HG03066 (cell line): ENCODE measurements around the gene CTCF.

ENCODE experiments used
- ATAC-seq: cut with Tn5 transposase; IDR thresholded peaks from one replicate; pipeline ENCODE4 v1.9.1; 2021; ENCODE audit warnings: low read depth; ENCODE audit not compliant: unreplicated experiment

The CTCF gene

GRCh38 chr16:67661886-67662652 is 99.7 kb downstream of the CTCF start:
- no peak for ATAC-seq

GRCh38 chr16:67662653-67663010 is 100.3 kb downstream of the CTCF start:
- no peak for ATAC-seq

- no peak for ATAC-seq
Measured at GRCh38 chr16:67663151-67663876, 101.0 kb downstream of the CTCF start.

- ATAC-seq = no peak
Measured at GRCh38 chr16:67663877-67664222, 101.5 kb downstream of the CTCF start.

- no peak for ATAC-seq
Measured at GRCh38 chr16:67664258-67664657, 101.9 kb downstream of the CTCF start.

GRCh38 chr16:67664871-67665270 is 102.5 kb downstream of the CTCF start:
- ATAC-seq = no peak

GRCh38 chr16:67665598-67665997 is 103.3 kb downstream of the CTCF start:
- no peak for ATAC-seq

GRCh38 chr16:67666032-67666551 is 103.8 kb downstream of the CTCF start:
- ATAC-seq = no peak

- peak; percentile 59 for ATAC-seq
Measured at GRCh38 chr16:67666559-67667452, 104.5 kb downstream of the CTCF start, which contains the start of the genes C16orf86 and ENKD1. Gene C16orf86 (plus strand): TSS chr16:67666814. CDS start chr16:67666971, 157 bp downstream. Gene ENKD1 (minus strand): TSS chr16:67666750. CDS start chr16:67666442, 308 bp downstream.

- no peak for ATAC-seq
Measured at GRCh38 chr16:67667453-67667816, 105.1 kb downstream of the CTCF start.

- peak; percentile 77 for ATAC-seq
Measured at GRCh38 chr16:67667817-67668494, 105.6 kb downstream of the CTCF start.

- ATAC-seq = no peak
Measured at GRCh38 chr16:67668495-67669157, 106.3 kb downstream of the CTCF start.

- ATAC-seq = no peak
Measured at GRCh38 chr16:67669499-67670101, 107.3 kb downstream of the CTCF start.

- ATAC-seq = no peak
Measured at GRCh38 chr16:67672306-67672705, 110.0 kb downstream of the CTCF start.

- ATAC-seq = no peak
Measured at GRCh38 chr16:67672739-67673662, 110.7 kb downstream of the CTCF start.

- no peak for ATAC-seq
Measured at GRCh38 chr16:67673712-67674580, 111.6 kb downstream of the CTCF start.

- no peak for ATAC-seq
Measured at GRCh38 chr16:67674851-67675578, 112.7 kb downstream of the CTCF start.
